ENCODE results near the gene UBE2V1. TPM values are rescaled to one million over a fixed set of nuclear protein-coding genes. Genes with fewer than 3 reads are reported as not detected.
"Not testable (repeated sequence)": the region's sequence is repeated elsewhere in the genome, so short reads cannot be mapped to it uniquely, and the experiment has no call there.

UBE2V1 gene
- total and polyA plus RNA-seq, 4 donors, result 54.2 to 107 (median 83.0) TPM

DNA sequence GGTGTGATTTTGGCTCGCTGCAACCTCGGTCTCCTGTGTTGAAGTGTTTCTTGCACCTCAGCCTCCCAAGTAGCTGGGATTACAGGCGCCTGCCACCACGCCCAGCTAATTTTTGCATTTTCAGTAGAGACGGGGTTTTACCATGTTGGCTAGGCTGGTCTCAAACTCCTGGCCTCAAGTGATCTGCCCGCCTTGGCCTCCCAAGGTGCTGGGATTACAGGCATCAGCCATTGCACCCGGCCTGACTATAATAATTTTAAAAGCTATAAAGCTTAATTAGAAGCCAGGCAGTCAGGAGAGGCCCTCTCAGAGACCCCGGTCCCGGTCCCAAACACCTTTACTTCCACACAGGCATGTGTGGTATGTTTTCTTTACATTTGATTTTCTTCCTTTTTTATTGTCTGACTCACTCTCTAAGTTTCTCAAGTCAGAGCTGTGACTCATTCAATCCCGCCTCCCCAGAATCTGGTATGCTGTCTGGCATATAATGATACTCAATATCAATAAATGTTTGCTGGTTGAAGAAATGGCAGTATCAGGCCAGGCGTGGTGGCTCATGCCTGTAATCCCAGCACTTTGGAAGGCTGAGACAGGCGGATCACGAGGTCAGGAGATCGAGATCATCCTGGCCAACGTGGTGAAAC lies 9.4 kb downstream of the UBE2V1 start:
- H3K27me3 ChIP-seq (ENCODE audit: control insufficient read depth in 1 of 2, insufficient read depth in 2 of 2, low read length in 1 of 2); DNase-seq; H3K4me1 ChIP-seq (ENCODE audit: control insufficient read depth in 1 of 2, insufficient read depth in 2 of 2, low read length in 2 of 2); intact Hi-C loops (cut with DNase I); H3K36me3 ChIP-seq (ENCODE audit: control insufficient read depth in 1 of 2, insufficient read depth in 2 of 2, low read length in 1 of 2); H3K9me3 ChIP-seq (ENCODE audit: control insufficient read depth, low read length); ATAC-seq (ENCODE audit: low FRiP score); H3K4me3 ChIP-seq (ENCODE audit: low read length in 2 of 2): not testable (repeated sequence)
- WGBS, 2 donors, result 67 to 72% methylated on average over 15 of the region's 15 CpGs
- H3K27ac ChIP-seq (ENCODE audit: low read depth in 1 of 2, low read length in 2 of 2), result peak overlapping the region in 1 of 2 donors; percentile 33

DNA sequence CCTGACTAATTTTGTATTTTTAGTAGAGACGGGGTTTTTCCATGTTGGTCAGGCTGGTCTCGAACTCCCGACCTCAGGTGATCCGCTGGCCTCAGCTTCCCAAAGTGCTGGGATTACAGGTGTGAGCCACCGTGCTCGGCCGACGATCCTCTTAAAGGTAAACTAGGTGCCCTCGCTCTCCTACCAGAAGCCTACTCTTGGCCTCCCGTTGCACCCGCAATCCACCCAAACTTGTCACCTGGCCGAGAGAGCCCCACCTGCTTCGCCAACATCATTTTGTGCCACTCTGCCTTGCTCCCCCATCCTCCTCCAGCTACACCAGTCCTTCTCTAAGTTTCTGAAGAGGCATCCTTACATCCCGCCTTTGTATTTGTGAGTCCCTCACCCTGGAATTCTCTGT lies 10.4 kb downstream of the UBE2V1 start:
- H3K9me3 ChIP-seq (ENCODE audit: control insufficient read depth, low read length); intact Hi-C loops (cut with DNase I); DNase-seq; H3K36me3 ChIP-seq (ENCODE audit: control insufficient read depth in 1 of 2, insufficient read depth in 2 of 2, low read length in 1 of 2); H3K4me1 ChIP-seq (ENCODE audit: control insufficient read depth in 1 of 2, insufficient read depth in 2 of 2, low read length in 2 of 2); ATAC-seq (ENCODE audit: low FRiP score); H3K27me3 ChIP-seq (ENCODE audit: control insufficient read depth in 1 of 2, insufficient read depth in 2 of 2, low read length in 1 of 2); H3K4me3 ChIP-seq (ENCODE audit: low read length in 2 of 2): not testable (repeated sequence)
- peak overlapping the region in 1 of 2 donors; percentile 17 for H3K27ac ChIP-seq (ENCODE audit: low read depth in 1 of 2, low read length in 2 of 2)
- WGBS, 2 donors, result 93 to 95% methylated on average over 14 of the region's 14 CpGs

DNA sequence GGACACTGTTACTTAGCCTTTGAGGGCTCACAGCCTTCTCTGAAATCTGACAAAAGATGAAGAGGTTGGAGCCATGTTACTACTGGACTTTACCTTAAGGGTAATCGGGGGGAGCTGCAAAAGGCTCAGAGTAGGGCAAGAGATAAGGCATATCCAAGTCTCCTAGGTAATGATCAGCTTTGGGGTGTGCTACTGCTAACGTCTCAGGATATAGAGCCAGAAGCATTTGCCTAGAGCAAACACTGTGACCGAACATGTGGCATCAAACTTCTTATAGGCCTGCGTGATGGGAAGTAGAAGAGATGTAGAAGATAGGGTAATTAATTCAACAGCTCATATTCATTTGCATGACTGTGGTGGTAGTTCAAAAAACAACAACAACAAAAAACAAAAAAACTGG lies 11.1 kb downstream of the UBE2V1 start:
- ATAC-seq (ENCODE audit: low FRiP score), result no peak
- no peaks in the 10 kb centered on the region for H3K9me3 ChIP-seq (ENCODE audit: control insufficient read depth, low read length)
- DNase-seq, result no peak
- H3K27me3 ChIP-seq (ENCODE audit: control insufficient read depth in 1 of 2, insufficient read depth in 2 of 2, low read length in 1 of 2), result no peaks in the 10 kb centered on the region
- intact Hi-C loops (cut with DNase I), result no loop called here
- 70 to 76% methylated on average over 4 of the region's 4 CpGs for WGBS, 2 donors
- no peaks in the 10 kb centered on the region for H3K36me3 ChIP-seq (ENCODE audit: control insufficient read depth in 1 of 2, insufficient read depth in 2 of 2, low read length in 1 of 2)
- peaks cover 0 to 2% of the 10 kb centered on the region in 2 donors for H3K4me1 ChIP-seq (ENCODE audit: control insufficient read depth in 1 of 2, insufficient read depth in 2 of 2, low read length in 2 of 2)
- no peak overlapping the region for H3K4me3 ChIP-seq (ENCODE audit: low read length in 2 of 2)
- no peak overlapping the region for H3K27ac ChIP-seq (ENCODE audit: low read depth in 1 of 2, low read length in 2 of 2)

DNA sequence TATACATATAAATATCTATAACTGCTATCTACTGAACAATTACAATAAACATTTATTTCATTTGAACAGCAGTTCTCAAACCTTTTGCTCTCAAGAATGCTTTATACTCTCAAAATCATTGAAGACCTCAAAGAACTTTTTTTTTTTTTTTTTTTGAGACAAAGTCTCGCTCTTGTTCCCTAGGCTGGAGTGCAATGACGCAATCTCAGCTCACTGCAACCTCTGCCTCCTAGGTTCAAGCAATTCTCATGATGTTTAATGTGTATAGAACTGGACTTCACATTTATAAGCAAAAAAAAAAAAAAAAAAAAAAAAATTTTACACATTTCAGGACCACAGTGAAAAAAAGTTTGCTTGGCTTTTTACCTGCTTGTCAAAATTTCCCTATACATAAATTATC lies 11.7 kb downstream of the UBE2V1 start:
- Histone ChIP-seq H3K9me3 (ENCODE audit: control insufficient read depth, low read length) (no peaks in the 10 kb centered on the region), H3K36me3 (ENCODE audit: control insufficient read depth in 1 of 2, insufficient read depth in 2 of 2, low read length in 1 of 2) (no peaks in the 10 kb centered on the region), H3K4me1 (ENCODE audit: control insufficient read depth in 1 of 2, insufficient read depth in 2 of 2, low read length in 2 of 2) (peaks cover 0 to 2% of the 10 kb centered on the region in 2 donors), H3K27ac (ENCODE audit: low read depth in 1 of 2, low read length in 2 of 2) (no peak overlapping the region), H3K27me3 (ENCODE audit: control insufficient read depth in 1 of 2, insufficient read depth in 2 of 2, low read length in 1 of 2) (no peaks in the 10 kb centered on the region), H3K4me3 (ENCODE audit: low read length in 2 of 2) (no peak overlapping the region)
- DNase-seq (no peak), ATAC-seq (ENCODE audit: low FRiP score) (no peak)
- 67 to 77% methylated on average over 2 of the region's 2 CpGs for WGBS, 2 donors
- intact Hi-C loops (cut with DNase I), result no loop called here

DNA sequence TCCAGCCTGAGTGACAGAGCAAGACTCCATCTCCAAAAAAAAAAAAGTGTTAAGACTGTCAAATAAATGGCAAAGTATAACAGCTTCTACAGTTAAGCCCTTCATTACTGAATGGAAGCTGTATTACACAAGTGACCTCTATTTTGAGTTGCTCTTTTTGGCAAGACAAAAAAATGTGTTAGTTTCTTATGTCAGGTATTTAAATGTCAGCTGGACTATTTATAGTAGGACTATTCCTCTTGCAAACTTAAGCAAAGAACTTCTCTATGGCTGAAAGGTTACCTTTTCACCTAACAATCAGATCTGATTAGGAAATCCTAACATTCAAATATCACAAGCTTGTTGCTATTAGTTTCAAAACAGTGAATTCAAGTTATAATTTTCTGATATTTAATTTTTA lies 12.4 kb downstream of the UBE2V1 start:
- H3K4me3 ChIP-seq (ENCODE audit: low read length in 2 of 2), result no peak overlapping the region
- H3K27me3 ChIP-seq (ENCODE audit: control insufficient read depth in 1 of 2, insufficient read depth in 2 of 2, low read length in 1 of 2), result no peaks in the 10 kb centered on the region
- no peaks in the 10 kb centered on the region for H3K9me3 ChIP-seq (ENCODE audit: control insufficient read depth, low read length)
- peaks cover 0 to 5% of the 10 kb centered on the region in 2 donors for H3K36me3 ChIP-seq (ENCODE audit: control insufficient read depth in 1 of 2, insufficient read depth in 2 of 2, low read length in 1 of 2)
- no peak overlapping the region for H3K27ac ChIP-seq (ENCODE audit: low read depth in 1 of 2, low read length in 2 of 2)
- DNase-seq (no peak), ATAC-seq (ENCODE audit: low FRiP score) (no peak)
- peaks cover 0 to 2% of the 10 kb centered on the region in 2 donors for H3K4me1 ChIP-seq (ENCODE audit: control insufficient read depth in 1 of 2, insufficient read depth in 2 of 2, low read length in 2 of 2)
- intact Hi-C loops (cut with DNase I), result no loop called here

DNA sequence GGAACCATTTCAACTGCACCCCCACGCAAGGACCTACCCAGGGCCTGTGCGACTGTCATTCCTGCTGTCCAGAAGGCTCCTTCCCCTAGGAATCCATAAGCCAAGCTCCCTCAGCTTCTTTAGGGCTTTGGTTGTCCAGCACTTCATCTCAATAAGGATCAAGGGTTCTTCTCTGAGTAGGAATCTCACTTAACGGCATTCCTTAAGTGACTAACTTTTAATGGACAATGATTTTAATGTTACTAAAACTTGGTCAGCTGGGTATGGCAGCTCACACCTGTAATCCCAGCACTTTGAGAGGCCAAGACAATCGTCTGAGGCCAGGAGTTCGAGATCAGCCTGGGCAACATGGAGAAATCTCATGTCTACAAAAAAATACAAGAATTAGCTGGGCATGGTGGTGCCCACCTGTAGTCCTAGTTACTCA lies 13.4 kb downstream of the UBE2V1 start:
- Histone ChIP-seq H3K27ac (ENCODE audit: low read depth in 1 of 2, low read length in 2 of 2) (no peak overlapping the region), H3K4me1 (ENCODE audit: control insufficient read depth in 1 of 2, insufficient read depth in 2 of 2, low read length in 2 of 2) (peaks cover 0 to 2% of the 10 kb centered on the region in 2 donors), H3K27me3 (ENCODE audit: control insufficient read depth in 1 of 2, insufficient read depth in 2 of 2, low read length in 1 of 2) (no peaks in the 10 kb centered on the region), H3K36me3 (ENCODE audit: control insufficient read depth in 1 of 2, insufficient read depth in 2 of 2, low read length in 1 of 2) (peaks cover 0 to 5% of the 10 kb centered on the region in 2 donors), H3K9me3 (ENCODE audit: control insufficient read depth, low read length) (no peaks in the 10 kb centered on the region), H3K4me3 (ENCODE audit: low read length in 2 of 2) (no peak overlapping the region)
- no peak for ATAC-seq (ENCODE audit: low FRiP score)
- no peak for DNase-seq
- intact Hi-C loops (cut with DNase I), result no loop called here
- WGBS, 2 donors, result 91 to 92% methylated on average over 5 of the region's 5 CpGs

DNA sequence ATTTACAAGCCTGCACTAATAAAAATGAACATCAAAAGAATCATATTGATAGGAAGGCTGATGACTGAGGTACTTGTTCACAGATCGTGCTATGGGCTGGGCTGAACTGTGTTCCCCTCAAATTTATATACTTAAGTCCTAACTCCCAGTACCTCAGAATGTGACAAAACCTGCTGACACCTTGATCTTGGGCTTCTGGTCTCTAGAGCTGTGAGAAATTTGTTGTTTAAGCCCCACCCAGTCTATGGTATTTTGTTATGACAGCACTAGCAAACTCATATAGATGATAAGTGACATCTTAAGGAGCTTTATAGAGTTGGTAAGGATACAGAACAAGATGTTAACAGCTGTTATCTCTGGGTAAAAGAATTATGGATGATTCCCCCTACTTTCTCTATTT lies 13.8 kb downstream of the UBE2V1 start:
- Histone ChIP-seq H3K9me3 (ENCODE audit: control insufficient read depth, low read length) (no peaks in the 10 kb centered on the region), H3K27ac (ENCODE audit: low read depth in 1 of 2, low read length in 2 of 2) (no peak overlapping the region), H3K36me3 (ENCODE audit: control insufficient read depth in 1 of 2, insufficient read depth in 2 of 2, low read length in 1 of 2) (peaks cover 0 to 5% of the 10 kb centered on the region in 2 donors), H3K4me1 (ENCODE audit: control insufficient read depth in 1 of 2, insufficient read depth in 2 of 2, low read length in 2 of 2) (peaks cover 0 to 2% of the 10 kb centered on the region in 2 donors), H3K27me3 (ENCODE audit: control insufficient read depth in 1 of 2, insufficient read depth in 2 of 2, low read length in 1 of 2) (no peaks in the 10 kb centered on the region), H3K4me3 (ENCODE audit: low read length in 2 of 2) (no peak overlapping the region)
- intact Hi-C loops (cut with DNase I), result no loop called here
- ATAC-seq (ENCODE audit: low FRiP score), result no peak
- no peak for DNase-seq
- WGBS, 2 donors, result 59 to 66% methylated on average over 1 of the region's 1 CpG

DNA sequence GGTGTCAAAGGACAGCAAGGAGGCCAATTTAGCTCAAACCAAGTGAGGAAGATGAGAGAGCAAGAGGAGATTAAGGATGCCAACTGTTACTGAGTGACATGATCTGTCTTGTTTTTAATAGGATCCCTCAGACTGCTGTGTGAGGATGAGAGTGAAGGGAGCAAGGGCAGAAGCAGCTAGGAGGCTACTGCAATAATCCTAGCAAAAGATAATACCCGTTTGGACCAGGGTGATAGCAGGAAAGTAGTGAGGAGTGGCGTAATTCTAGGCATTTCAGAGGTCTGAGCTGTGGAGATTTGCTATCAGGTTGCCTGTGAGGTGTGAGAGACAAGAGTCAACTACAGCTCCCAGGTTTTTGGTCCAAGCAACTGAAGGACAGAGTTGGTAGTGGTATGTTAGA lies 14.7 kb downstream of the UBE2V1 start:
- H3K4me3 ChIP-seq (ENCODE audit: low read length in 2 of 2), result no peak overlapping the region
- DNase-seq, result no peak
- 72 to 79% methylated on average over 2 of the region's 2 CpGs for WGBS, 2 donors
- no peaks in the 10 kb centered on the region for H3K27me3 ChIP-seq (ENCODE audit: control insufficient read depth in 1 of 2, insufficient read depth in 2 of 2, low read length in 1 of 2)
- peaks cover 0 to 2% of the 10 kb centered on the region in 2 donors for H3K4me1 ChIP-seq (ENCODE audit: control insufficient read depth in 1 of 2, insufficient read depth in 2 of 2, low read length in 2 of 2)
- peaks cover 0 to 5% of the 10 kb centered on the region in 2 donors for H3K36me3 ChIP-seq (ENCODE audit: control insufficient read depth in 1 of 2, insufficient read depth in 2 of 2, low read length in 1 of 2)
- H3K27ac ChIP-seq (ENCODE audit: low read depth in 1 of 2, low read length in 2 of 2), result no peak overlapping the region
- ATAC-seq (ENCODE audit: low FRiP score), result no peak
- no peaks in the 10 kb centered on the region for H3K9me3 ChIP-seq (ENCODE audit: control insufficient read depth, low read length)
- intact Hi-C loops (cut with DNase I), result no loop called here

DNA sequence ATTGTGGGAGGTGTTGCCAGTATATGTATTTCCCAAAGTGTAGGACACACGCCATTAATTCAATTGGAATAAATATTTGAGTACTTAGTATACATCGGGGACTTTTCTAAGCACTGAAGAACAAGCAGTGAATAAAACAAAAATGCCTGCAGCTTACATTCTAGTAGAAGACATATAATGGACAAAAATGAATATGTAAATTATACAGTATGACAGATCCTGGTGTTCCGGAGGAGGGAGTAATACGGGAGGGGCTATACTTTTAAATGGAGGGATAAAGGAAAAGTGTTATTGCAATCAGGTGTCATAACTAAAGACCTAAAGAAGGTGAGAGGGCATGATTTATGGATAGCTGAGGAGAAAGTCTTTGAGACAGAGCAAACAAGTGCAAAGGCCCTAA lies 15.1 kb downstream of the UBE2V1 start:
- DNase-seq, result no peak
- ATAC-seq (ENCODE audit: low FRiP score), result no peak
- 61 to 69% methylated on average over 4 of the region's 4 CpGs for WGBS, 2 donors
- no peaks in the 10 kb centered on the region for H3K27me3 ChIP-seq (ENCODE audit: control insufficient read depth in 1 of 2, insufficient read depth in 2 of 2, low read length in 1 of 2)
- H3K4me3 ChIP-seq (ENCODE audit: low read length in 2 of 2), result no peak overlapping the region
- H3K4me1 ChIP-seq (ENCODE audit: control insufficient read depth in 1 of 2, insufficient read depth in 2 of 2, low read length in 2 of 2), result peaks cover 0 to 2% of the 10 kb centered on the region in 2 donors
- no peaks in the 10 kb centered on the region for H3K9me3 ChIP-seq (ENCODE audit: control insufficient read depth, low read length)
- intact Hi-C loops (cut with DNase I), result no loop called here
- peaks cover 0 to 5% of the 10 kb centered on the region in 2 donors for H3K36me3 ChIP-seq (ENCODE audit: control insufficient read depth in 1 of 2, insufficient read depth in 2 of 2, low read length in 1 of 2)
- no peak overlapping the region for H3K27ac ChIP-seq (ENCODE audit: low read depth in 1 of 2, low read length in 2 of 2)

Data from aorta (tissue), 5 donors.